AG09309 (cell line): Measurements from ENCODE around the gene TOR1B.

Experiments
- DNase-seq: peaks from one replicate; pipeline ENCODE4 v3.0.0-alpha.2; 2010; ENCODE audit warnings: low read depth
- H3K4me3 ChIP-seq: 2 replicates; pipeline ENCODE4 v1.5.1; 2011; ENCODE audit warnings: mild to moderate bottlenecking, low read depth, low read length, moderate library complexity; ENCODE audit not compliant: control insufficient read depth
- TF ChIP-seq, protein P1 (sequence below): IDR thresholded peaks from 2 replicates; pipeline ENCODE4 v1.5.1; 2011; ENCODE audit warnings: mild to moderate bottlenecking, low read depth, low read length, inconsistent platforms; ENCODE audit not compliant: insufficient read depth, control insufficient read depth; ENCODE audit errors: missing control alignments

The TOR1B gene

DNA sequence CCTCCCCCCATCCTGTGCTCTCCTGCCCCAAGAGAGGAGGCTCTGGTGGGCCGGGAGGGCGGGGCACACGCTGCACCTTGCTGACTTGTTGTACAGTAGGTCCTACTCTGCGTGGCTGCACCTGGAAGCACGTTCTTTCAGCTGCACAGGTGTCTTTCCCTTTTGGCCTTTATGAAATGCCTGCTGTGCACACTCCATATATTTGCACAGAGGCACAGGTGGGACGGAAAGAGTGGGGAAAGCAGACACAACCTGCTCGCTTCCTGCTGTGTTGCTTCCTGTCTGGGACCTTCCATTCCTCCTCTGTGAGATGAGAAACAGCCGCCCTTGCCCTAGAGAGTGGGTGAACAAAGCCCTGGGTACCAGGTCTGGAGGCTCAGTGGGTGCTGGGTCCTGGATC, 37.0 kb downstream of the TOR1B start:
- DNase-seq = no peak
- TF ChIP-seq, protein P1, sequence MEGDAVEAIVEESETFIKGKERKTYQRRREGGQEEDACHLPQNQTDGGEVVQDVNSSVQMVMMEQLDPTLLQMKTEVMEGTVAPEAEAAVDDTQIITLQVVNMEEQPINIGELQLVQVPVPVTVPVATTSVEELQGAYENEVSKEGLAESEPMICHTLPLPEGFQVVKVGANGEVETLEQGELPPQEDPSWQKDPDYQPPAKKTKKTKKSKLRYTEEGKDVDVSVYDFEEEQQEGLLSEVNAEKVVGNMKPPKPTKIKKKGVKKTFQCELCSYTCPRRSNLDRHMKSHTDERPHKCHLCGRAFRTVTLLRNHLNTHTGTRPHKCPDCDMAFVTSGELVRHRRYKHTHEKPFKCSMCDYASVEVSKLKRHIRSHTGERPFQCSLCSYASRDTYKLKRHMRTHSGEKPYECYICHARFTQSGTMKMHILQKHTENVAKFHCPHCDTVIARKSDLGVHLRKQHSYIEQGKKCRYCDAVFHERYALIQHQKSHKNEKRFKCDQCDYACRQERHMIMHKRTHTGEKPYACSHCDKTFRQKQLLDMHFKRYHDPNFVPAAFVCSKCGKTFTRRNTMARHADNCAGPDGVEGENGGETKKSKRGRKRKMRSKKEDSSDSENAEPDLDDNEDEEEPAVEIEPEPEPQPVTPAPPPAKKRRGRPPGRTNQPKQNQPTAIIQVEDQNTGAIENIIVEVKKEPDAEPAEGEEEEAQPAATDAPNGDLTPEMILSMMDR = no peak

DNA sequence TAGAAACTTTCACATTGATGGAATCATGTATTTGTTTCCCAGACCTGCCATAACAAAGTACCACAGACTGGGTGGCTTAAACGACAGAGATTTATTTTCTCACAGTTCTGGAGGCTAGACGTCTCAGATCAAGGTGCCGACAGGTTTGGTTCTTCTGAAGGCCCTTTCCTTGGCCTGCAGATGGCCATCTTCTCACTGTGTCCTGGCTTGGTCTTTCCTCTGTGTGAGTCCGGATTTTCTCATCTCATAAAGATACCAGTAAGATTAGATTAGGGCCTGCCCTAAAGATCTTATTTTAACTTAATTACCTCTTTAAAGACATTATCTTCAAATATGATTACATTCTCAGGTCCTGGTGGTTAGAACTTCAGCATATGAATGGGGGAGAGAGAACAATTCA, 38.1 kb downstream of the TOR1B start:
- no peak overlapping the region for H3K4me3 ChIP-seq
- TF ChIP-seq, protein P1 = no peak
- no peak for DNase-seq

More for the DNA sequence above, 37.0 kb downstream of the TOR1B start:
- H3K4me3 ChIP-seq = no peak overlapping the region

DNA sequence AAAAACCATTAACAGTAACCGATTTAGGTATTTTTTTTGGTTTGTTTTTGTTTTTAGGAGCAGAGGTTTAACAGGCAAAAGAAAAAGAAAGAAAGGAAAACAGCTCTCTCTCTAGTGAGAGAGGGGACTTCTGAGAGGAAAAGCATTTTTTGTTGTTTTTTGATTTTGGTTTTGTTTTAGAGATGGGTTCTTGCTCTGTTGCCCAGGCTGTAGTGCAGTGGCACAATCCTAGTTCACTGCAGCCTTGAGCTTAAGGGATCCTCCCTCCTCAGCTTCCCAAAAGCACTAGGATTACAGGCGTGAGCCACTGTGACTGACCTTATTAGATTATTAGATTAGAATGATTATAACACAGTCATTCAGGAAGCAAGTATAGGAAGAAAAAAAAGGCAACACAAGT, 42.4 kb downstream of the TOR1B start:
- TF ChIP-seq, protein P1 = no peak
- H3K4me3 ChIP-seq = no peak overlapping the region
- no peak for DNase-seq

DNA sequence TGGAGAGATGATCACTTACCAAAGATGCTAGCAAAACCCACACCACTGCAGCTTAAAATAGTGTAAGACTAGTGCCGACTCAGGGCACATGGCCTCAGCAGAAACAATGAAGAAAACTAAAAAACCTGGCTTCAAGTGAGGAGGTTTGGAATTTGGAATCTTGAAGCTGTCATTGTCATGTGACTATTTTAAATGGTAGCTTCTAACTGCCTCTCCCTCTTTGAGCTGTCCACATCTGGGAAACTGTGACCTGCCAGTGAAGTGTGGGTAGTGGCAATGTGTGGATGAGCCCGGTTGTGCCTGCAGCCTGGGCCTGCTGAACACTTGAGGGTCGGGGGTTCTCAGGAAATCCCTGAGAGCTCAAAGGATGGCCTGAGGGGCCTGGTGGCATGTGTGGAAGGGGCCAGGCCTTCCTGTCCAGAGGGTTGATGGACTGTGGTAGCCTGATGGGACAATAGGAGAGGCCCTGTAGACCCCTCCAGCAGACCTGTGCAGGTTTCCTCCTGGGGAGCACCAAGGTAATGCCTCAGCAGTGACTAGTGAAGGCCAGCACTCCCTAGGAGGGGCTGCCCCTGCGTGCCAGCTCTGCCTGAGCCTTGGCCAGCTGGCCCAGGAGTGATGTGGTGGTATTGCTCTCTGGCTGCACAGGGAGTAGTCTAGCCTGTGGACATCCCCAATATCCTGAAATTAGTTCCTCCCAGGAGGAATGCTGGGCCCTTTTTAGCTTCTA, 45.9 kb downstream of the TOR1B start:
- TF ChIP-seq, protein P1 = no peak
- H3K4me3 ChIP-seq = no peak overlapping the region
- DNase-seq = no peak

DNA sequence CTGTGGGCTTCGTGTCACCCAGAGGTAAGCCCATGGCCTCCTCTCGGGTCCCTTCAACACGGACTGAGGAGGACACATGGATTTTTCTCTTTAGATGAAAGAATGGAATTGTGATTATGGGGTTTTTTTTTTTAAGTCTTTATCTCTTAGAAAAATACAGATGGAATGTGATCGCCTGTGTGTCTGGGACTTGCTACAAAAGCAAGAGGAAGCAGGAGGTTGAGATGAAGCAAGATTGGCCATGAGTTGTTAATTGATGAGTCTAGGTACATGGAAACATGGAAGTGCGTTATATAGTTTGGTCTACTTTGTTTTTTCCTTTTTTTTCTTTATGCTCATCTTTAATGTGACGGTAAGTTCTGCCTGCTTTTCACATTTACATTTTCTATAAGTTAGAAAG, 46.9 kb downstream of the TOR1B start:
- H3K4me3 ChIP-seq = no peak overlapping the region
- DNase-seq = no peak
- TF ChIP-seq, protein P1 = no peak

DNA sequence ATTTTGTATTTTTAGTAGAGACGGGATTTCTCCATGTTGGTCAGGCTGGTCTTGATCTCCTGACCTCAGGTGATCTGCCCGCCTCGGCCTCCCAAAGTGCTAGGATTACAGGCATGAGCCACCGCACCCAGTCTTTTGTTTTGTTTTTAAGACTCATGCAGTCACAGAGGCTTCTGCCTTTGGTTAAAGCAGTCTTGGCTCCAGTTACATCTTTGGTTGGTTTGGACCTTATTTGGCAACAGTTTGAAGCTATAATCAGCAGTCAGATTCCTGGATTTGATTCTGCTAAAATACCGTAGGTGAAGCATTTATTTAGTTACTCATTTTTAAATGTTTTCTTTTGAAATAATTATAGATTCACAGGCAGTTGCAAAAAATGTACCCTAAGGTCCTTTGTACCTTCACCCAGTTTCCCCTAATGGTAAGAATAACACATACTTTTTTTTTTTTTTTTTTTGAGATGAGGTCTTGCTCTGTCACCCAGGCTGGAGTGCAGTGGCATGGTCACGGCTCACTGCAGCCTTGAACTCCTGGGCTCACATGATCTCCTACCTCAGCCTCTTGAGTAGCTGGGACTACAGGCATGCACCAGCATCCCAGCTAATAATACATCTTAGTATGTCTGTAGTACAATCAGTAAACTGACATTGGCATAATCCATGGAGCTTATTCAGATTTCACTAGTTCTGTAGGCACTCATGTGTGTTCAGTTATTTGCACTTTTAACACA, 48.0 kb downstream of the TOR1B start:
- no peak for DNase-seq

More for the DNA sequence above, 48.0 kb downstream of the TOR1B start:
- H3K4me3 ChIP-seq = no peak overlapping the region
- TF ChIP-seq, protein P1 = no peak
